Right ventricle myocardium superior (tissue), 1 donor: ENCODE results near the gene LZTFL1. TPM values are rescaled to one million over a fixed set of nuclear protein-coding genes. Genes with fewer than 3 reads are reported as not detected.
"Not testable (repeated sequence)": the region's sequence is repeated elsewhere in the genome, so short reads cannot be mapped to it uniquely, and the experiment has no call there.

Source experiments
- ATAC-seq: fragments of 200-7000 bp; cut with Tn5 transposase; one replicate; pipeline ENCODE4 v1.9.1; 2020; ENCODE audit warnings: mild to moderate bottlenecking; ENCODE audit not compliant: poor library complexity
- DNase-seq: peaks from one replicate; pipeline ENCODE4 v3.0.0-alpha.2; 2020
- intact Hi-C: fragments of 100-400 bp; cut with DNase I; formaldehyde crosslinking; loops from one replicate; pipeline ENCODE4 v1.11.2; 2022
- total RNA-seq: library from RNA; stranded (reverse); fragmentation: NEBNext Ultra II Directional; extraction: Animal tissue kit (Norgen Biotek cat#: 25700); gene quantifications from one replicate; pipeline ENCODE4 v1.2.1, GENCODE V29; 2021
- donor health status: DM: no; HTN: yes; CAD: no; lungs with severe emphysema.

The LZTFL1 gene
- total RNA-seq, 1 donor from 2014 or later = 7.2 TPM

DNA sequence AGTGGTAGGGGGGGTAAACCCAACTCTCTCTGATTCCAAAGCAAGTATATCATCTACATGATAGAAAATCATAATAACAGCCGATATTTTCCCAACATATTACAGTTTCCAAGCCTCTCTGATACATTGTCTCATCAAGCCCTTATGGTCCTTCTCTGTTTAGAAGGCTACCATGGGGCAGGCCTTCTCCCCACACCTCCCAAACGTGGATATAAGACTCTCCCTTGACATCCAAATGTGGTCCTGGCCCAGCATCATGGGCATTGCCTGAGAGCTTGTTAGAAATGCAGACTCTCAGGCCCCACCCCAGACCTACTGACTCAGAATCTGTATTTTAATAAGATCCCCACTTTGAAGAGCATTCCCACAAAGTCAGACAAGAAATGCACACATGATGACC lies 26.7 kb upstream of the LZTFL1 start:
- ATAC-seq = no peak
- intact Hi-C loops = no loop called here
- no peak for DNase-seq

DNA sequence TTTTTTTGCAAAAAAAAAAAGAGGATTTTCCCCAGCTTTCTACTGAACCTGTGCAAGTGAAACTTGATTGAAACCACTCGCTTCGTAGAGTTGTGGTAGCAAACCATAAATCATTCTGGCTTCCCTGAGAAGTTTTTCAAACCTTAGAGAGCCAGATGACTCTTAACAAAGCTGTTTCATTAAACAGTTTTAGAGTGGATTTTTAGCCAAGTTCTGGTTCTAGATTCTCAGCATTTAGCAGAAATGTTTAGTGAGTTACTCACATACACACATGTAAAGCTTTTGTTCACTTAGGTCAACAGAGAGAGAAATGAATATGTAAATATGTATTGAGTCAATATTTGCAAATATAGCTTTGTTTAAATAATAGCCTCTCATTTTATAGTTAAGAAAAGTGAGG lies 26.3 kb upstream of the LZTFL1 start:
- ATAC-seq = no peak
- intact Hi-C loops = no loop called here

DNA sequence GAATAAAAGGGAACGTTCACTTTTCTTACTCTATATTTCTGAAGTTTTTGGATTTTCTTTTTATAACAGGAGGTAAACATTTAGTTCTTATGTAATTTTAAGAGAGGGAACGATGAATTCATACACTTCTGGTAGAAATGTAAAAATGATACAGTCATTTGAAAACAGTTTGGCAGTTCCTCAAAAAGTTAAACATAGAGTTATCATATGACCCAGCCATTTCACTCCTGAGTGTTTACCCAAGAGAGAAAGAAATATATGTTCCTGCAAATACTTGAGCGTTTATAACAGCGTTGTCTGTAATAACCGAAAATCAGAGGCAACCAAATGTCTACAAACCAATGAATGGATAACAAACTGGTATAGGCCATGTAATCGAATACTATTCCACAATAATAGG lies 23.6 kb upstream of the LZTFL1 start:
- no peak for DNase-seq
- intact Hi-C loops = no loop called here
- no peak for ATAC-seq

More for the DNA sequence above, 26.3 kb upstream of the LZTFL1 start:
- no peak for DNase-seq

DNA sequence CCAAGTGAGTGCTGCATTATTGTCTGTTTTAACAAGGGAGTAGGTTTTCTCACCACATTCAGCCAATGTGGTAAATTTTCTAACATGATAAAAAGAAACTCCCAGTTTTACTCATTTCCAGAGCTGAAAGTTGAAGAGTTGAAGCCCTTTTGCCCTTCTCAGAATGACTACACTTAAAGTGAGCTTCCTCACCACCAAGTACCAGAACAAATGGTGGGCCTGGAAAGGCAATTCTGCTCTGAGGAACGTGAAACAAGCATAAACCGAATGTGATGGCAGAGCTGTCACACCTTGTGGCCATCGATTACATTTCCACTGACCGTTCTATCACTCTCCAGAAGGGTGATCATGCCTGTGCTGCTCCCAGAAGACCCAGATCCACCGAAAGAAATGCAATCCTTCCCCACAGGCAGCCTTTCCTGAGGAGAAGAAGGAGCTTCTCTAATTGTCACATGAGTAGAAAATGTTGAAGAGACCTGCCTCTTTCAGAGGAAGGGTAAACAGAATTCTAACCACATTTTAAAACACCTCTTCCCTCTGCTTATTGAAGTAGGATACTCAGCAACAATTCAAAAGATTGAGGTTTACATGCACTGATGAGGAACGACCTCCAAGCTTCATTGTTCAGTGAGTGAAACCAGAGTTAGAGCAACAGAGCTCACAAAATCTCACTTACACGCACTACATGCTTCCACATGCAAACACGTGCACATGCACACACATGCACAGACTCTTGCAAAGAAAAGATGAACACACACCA lies 23.0 kb upstream of the LZTFL1 start:
- intact Hi-C loops = no loop called here
- DNase-seq = no peak
- no peak for ATAC-seq

DNA sequence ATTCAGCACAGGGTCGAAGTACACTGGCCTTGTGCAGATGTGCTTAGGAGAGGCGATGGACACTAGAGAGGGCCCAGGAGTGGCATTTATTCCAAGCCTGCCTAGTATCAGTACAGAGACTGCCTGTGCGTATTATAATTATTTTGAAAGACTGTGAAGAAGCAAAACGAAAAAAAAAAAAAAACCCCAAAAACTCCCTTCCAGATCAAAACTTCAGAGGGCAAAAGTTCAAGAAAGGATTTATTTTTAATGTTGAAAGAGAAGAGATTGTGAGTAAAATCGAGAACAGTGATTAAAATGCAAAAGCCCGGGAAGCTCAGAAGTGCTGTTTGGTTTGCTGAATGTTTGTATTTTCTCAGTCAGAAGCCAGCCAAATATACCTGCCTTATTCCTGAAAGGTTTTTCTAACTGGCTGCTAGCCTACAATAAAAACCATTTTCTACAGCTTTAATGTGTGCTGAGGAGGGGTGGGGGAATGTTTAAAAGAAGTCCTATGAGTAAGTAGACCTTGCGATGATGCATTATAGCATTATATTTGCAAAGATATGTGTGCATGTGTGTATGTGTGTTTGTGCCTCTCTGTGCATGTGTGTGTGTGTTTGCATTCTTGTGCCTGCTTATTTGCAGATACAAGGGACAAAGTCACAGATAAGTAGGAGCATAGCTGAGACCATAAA lies 19.3 kb upstream of the LZTFL1 start:
- DNase-seq (no peak), ATAC-seq (no peak)
- intact Hi-C loops = no loop called here

DNA sequence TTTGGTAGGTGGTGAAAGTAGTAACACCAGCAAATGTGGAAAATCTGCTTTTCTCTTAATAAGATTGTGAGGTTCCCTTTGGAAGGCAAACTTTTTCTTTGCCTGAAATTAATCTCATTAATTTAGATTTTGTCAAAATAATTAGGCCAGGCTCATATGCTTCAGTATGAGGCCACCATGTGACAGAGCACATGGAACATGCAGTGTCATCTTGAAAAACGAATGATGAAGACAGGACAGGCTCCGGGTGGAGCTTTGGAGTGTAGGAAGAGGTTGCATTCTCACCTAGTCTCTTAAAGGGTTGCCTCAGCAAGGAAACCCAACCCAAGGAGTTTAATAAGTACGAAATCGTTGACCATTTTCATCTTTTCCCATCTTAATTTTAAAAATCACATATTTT lies 18.6 kb upstream of the LZTFL1 start:
- intact Hi-C loops = no loop called here

DNA sequence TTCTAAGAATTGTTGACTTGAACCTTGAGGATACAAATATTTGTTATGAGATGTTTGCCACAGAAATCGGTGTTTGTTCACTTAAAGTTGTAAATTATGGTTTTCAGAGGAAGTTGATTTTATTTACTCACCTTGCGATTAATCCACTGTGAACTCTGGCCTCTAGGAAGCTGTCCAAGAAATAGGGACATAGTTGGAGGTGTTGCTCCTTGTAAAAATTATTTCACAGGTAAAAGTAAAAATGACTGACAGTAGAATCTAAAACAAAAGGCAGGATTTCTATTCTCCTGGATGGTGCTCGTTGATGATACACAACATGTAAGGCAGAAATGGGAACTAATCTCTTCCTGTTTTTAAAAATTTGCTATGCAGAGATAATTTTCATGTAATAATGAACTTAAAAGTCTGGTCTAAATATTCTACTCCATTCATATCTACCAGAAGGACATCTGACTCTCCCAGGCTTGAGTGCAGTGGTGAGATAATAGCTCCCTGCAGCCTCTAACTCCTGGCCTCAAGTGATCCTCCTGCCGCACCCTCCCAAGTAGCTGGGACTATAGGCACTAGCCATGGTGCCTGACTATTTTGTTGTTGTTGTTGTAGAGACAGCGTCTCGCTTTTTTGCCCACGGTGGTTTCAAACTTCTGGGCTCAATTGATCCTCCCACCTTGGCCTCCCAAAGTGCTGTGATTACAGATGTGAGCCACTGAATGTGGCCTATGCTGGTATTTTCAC lies 17.1 kb upstream of the LZTFL1 start:
- DNase-seq (no peak), ATAC-seq (no peak)
- intact Hi-C loops = no loop called here

More for the DNA sequence above, 18.6 kb upstream of the LZTFL1 start:
- DNase-seq = no peak
- no peak for ATAC-seq

DNA sequence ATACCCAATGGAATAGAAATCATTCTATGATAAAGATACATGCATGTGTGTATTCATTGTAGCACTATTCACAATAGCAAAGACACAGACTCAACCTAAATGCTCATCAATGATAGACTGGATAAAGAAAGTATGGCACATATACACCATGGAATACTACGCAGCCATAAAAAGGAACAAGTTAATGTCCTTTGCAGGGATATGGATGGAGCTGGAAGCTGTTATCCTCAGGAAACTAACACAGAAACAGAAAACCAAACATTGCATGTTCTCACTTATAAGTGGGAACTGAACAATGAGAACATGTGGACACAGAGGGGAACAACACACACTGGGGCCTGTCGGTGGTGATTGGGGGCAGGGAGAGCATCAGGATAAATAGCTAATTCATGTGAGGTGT lies 15.1 kb upstream of the LZTFL1 start:
- DNase-seq, intact Hi-C loops, ATAC-seq: not testable (repeated sequence)

DNA sequence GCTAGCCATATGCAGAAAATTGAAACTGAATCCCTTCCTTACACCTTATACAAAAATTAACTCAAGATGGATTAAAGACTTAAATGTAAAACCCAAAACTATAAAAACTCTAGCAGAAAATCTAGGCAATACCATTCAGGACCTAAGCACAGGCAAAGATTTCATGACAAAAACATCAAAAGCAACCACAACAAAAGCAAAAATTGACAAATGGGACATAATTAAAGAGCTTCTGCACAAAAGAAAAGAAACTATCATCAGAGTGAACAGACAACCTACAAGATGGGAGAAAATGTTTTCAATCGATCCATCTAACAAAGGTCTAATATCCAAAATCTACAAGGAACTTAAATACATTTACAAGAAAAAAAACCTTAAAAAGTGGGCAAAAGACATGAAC lies 14.4 kb upstream of the LZTFL1 start:
- intact Hi-C loops, ATAC-seq, DNase-seq: not testable (repeated sequence)

DNA sequence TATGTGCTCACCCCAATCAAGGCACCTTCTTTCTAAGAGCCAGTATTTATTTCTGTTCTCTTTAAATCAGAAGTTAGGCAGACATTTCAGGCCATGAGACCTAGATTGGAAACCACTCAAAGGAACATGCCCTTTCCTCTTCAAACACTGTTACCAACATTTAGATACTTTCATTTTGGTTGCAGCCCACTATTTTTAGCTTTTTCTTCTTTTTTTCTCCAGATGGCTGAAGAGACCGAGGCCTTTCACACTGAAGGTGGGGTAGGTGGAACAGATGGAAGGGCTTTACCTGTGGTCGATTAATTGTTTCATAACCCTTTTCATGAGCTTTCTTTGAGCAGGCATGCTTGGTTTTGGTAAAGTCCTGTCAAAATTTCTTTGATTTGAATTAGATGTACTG lies 10.9 kb upstream of the LZTFL1 start:
- ATAC-seq (no peak), DNase-seq (no peak)
- intact Hi-C loops = no loop called here

DNA sequence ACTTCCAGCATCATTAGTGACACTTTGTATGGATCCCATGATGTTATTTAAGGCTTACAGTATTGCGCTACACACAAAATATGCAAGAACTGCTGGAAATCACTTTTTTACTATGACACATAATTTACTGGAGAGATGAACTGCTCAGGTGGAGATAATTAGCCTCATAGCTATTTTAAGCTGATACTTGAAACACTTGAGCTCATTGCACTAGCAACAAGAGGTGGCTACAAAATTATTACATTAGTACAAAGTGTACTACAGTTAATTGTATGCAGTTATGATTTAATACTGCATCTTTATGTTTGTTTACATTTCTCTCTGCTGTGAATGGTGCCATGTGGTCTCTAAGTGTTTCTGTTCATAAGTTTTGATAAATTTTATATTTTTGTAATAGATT lies 6.5 kb upstream of the LZTFL1 start:
- ATAC-seq (peak; percentile 82), DNase-seq (no peak)
- intact Hi-C loops = no loop called here

DNA sequence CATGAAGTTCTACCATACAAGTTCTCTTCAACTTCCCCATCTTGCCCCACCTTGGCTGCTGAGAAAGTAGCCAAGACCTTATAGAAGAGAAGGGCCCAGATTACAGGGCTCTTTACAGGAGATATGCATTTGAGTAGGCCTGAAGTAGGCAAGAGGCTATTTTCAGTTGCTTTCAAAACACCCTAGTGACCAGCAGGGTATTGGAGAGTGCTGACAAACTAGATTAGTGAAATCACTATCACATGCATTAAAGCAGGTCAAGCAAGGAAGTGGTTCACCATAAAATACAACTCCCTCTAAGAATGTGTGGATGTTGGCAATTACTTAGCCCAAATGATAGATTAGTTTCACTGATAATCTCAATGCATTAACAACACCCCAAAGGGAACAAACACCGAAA lies 2.7 kb upstream of the LZTFL1 start:
- no peak for DNase-seq
- intact Hi-C loops = no loop called here
- no peak for ATAC-seq

DNA sequence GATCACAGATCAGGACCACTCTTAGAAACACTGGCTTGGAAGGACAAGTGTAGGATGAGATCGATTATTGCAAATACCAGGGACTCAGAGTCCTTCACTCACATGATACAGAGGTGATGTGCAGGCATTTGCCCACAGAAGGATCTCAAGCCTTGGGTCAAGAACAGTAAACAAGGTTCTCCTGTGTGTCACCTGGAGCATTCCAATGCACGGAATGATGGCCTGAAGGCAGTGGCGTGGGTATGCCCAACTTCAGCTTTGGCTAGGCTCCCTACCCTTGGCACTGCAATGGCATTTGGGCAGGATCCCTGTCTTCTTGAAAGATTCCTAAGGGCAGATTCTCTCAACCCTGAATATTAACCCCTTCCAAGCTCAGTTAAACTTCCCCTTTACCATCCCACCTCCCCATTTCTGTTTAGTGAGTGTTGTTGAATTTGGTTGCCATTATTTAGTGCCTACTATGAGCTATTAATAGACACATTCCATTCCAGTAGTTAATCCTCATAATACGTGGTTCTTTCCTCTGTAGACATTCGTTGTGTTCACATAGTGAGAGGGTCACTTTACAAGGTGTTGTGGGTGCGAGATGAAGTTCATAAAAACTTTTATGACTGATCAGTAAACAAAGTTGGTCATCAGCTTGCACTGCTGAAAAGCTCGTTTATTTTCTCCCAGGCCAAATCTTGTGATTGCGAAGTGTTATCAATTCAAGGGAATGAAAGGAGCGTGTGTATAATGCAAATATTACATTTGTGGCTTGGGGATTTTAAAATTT lies 1.1 kb upstream of the LZTFL1 start:
- ATAC-seq (no peak), DNase-seq (no peak)
- intact Hi-C loops = no loop called here

DNA sequence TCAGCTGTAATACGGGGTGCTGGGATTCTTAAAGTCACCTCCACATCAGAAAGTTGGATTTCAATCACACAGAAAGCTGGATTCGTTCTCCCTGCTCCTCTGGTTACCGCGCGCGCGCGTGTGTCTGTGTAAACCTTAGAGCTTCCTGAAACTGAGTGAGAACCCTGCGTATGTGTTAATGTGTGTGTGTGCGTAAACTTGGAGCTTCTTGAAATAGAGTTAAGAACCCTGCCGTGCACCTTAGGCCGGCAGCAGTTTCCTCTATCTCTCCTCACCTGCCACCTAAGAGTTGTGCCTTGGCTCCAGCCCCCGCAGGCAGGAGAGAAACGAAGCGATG lies 531 bp downstream of the LZTFL1 start:
- peak; percentile 34 for ATAC-seq
- DNase-seq = peak; percentile 39
- intact Hi-C loops = no loop called here

DNA sequence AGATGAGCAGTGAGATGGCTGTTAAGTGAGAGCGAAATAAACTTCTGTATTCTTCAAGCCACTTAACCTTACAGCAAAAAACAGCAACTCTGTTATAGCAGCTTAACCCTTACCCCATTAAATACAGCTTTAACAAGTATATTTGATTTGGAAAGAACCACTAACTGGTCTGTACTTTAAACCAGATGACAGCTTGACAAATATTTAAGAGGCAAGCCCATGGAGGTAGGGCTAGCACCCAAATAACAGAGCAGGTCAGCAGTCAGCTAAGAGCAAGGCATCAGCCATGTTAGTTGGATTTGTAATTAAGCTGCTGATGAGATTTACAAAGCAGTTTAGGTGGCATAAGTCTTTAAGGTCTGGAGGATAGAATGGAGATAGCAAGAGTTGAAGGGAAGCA lies 3.5 kb downstream of the LZTFL1 start:
- ATAC-seq (no peak), DNase-seq (no peak)
- intact Hi-C loops = no loop called here

DNA sequence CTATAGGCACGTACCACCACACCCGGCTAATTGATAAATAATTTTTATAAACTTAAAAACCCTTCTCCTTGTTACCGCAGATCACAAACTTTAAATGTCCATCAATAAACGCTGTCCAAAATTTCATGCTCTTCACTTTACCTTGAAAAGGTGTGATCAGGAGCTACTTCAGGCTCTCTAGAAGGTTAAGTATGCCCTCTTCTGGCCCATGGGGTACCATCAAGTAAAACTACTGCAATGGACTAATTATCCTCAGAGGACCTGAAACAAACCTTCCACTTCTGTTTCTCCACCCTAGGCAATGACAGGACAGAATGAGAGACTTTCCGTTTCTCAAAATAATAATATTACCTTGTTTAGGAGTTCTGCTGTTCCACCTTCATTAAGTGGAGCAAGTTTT lies 9.2 kb downstream of the LZTFL1 start:
- intact Hi-C loops = loop anchor here (2.0 kb wide), 1 partner anchor 72 kb away; no protein-coding TSS in a partner anchor
- DNase-seq (no peak), ATAC-seq (no peak)

DNA sequence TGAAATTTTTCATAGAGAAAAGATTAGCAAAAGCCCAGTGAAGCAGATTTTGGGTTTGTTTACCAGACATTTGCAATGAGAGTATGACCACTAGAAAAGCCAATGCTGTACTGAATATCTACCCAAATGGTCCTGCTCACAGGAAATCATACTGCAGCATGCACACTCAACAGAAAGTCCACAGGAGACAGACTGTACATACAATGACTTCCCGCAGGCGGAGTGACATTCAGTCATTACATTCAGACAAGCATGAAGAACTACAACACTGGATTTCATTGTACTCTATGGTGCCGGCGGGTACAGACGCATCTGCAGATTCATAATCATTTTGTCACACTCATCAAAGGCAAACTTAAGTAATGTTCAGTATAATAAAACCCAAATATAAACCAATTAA lies 11.8 kb downstream of the LZTFL1 start:
- DNase-seq (no peak), ATAC-seq (no peak)
- intact Hi-C loops = no loop called here

DNA sequence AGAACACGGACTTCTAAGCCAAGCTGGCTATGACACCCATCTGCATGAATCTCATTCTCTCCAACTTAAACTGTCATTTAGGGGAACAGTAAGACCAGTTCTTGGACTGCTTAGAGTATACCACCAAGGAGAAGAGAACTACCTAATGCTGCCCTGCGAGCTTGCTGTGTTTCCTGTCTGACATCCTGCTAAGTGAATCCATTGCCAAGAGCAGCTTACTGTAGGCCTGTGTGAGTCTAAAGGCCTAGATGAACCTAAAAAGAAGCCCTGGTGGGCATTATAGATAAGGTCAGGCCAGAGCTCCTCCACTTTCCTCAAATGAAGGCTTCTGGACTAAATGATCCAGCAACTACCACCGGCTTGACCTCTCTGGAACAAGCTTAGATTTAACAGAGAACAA lies 15.0 kb downstream of the LZTFL1 start:
- ATAC-seq (no peak), DNase-seq (no peak)
- intact Hi-C loops = no loop called here

DNA sequence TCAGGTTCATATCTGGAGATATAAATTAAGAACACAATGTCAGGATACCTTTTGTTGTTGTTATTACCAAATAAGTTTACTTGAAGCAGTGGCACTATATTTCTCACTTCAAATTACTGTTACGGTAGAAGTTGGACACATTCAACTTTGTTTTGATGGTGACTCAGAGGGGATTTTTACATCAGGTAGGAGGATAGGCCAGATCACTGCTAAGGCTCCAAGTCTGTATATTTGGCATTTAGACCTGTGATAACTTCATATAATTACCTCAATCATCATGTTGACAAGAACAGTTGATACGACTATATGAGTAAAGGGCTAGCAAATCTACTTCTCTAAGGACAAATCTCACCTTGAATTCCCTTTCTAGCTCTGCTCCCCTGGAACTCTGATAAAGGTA lies 15.6 kb downstream of the LZTFL1 start:
- no peak for DNase-seq
- ATAC-seq = no peak
- intact Hi-C loops = no loop called here
